Calu3 (cell line): ENCODE results near the gene ATP6V0B. TPM values are rescaled to one million over a fixed set of nuclear protein-coding genes. Genes with fewer than 3 reads are reported as not detected.

Source experiments
- BruUV-seq: library from RNA; stranded (reverse); fragments of 400-500 nt; replicated peaks from 2 replicates; lab custom pipeline; 2021; lab: Mats Ljungman, UMichigan
- CTCF ChIA-PET: fragments of 300-600 bp; sonication (Branson Sonifier 250); formaldehyde crosslinking; loops from one replicate; lab custom pipeline; 2022; ENCODE audit warnings: antibody characterized with exemption; lab: Charles Lee
- DNase-seq: peaks from one replicate; pipeline ENCODE4 v3.0.0; 2022
- H3K27ac Mint-ChIP-seq: one replicate; pipeline ENCODE4 v1.8.0; 2022; ENCODE audit warnings: mixed read lengths; ENCODE audit not compliant: unreplicated experiment
- H3K27me3 Mint-ChIP-seq: one replicate; pipeline ENCODE4 v1.8.0; 2022; ENCODE audit warnings: mixed read lengths; ENCODE audit not compliant: unreplicated experiment
- H3K36me3 Mint-ChIP-seq: one replicate; pipeline ENCODE4 v1.8.0; 2022; ENCODE audit warnings: mild to moderate bottlenecking, moderate library complexity, mixed read lengths; ENCODE audit not compliant: insufficient read depth, unreplicated experiment
- H3K4me1 Mint-ChIP-seq: one replicate; pipeline ENCODE4 v1.8.0; 2022; ENCODE audit warnings: mild to moderate bottlenecking, low read depth, mixed read lengths; ENCODE audit not compliant: unreplicated experiment
- H3K4me3 Mint-ChIP-seq: one replicate; pipeline ENCODE4 v1.8.0; 2022; ENCODE audit warnings: mild to moderate bottlenecking, low read depth, moderate library complexity, mixed read lengths; ENCODE audit not compliant: unreplicated experiment
- H3K9me3 Mint-ChIP-seq: one replicate; pipeline ENCODE4 v1.8.0; 2022; ENCODE audit warnings: low read depth, mixed read lengths; ENCODE audit not compliant: unreplicated experiment
- intact Hi-C: fragments of 100-400 bp; cut with micrococcal nuclease; formaldehyde crosslinking; loops from one replicate; pipeline ENCODE4 v1.10.0; 2022; ENCODE audit not compliant: unreplicated experiment
- total RNA-seq: library from RNA; stranded (reverse); gene quantifications from 2 replicates; pipeline ENCODE4 v1.2.3, GENCODE V29; 2022
- TF ChIP-seq, protein P1 (sequence below): fragments of 200-600 bp; IDR thresholded peaks from one replicate; pipeline ENCODE4 v1.8.0; 2022; ENCODE audit warnings: antibody characterized with exemption; ENCODE audit not compliant: unreplicated experiment

ATP6V0B gene
- total RNA-seq, 1 experiment from 2014 or later = 141 TPM

- CTCF ChIA-PET = interaction anchor here (0.8 kb wide), 1 partner anchor 46 kb away, joined by 3 read pairs; no protein-coding TSS in a partner anchor
- Mint-ChIP-seq H3K27me3 (no peaks in the 10 kb centered on the region), H3K9me3 (no peaks in the 10 kb centered on the region), H3K36me3 (peaks cover 26% of the 10 kb centered on the region), H3K27ac (no peak overlapping the region), H3K4me3 (no peak overlapping the region), H3K4me1 (no peaks in the 10 kb centered on the region)
- TF ChIP-seq, protein P1, sequence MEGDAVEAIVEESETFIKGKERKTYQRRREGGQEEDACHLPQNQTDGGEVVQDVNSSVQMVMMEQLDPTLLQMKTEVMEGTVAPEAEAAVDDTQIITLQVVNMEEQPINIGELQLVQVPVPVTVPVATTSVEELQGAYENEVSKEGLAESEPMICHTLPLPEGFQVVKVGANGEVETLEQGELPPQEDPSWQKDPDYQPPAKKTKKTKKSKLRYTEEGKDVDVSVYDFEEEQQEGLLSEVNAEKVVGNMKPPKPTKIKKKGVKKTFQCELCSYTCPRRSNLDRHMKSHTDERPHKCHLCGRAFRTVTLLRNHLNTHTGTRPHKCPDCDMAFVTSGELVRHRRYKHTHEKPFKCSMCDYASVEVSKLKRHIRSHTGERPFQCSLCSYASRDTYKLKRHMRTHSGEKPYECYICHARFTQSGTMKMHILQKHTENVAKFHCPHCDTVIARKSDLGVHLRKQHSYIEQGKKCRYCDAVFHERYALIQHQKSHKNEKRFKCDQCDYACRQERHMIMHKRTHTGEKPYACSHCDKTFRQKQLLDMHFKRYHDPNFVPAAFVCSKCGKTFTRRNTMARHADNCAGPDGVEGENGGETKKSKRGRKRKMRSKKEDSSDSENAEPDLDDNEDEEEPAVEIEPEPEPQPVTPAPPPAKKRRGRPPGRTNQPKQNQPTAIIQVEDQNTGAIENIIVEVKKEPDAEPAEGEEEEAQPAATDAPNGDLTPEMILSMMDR = peak; percentile 30
- no peak for DNase-seq
- no TSS peak for BruUV-seq
- intact Hi-C loops = no loop called here
Observed at GRCh38 chr1:44002606-44003157, 27.9 kb downstream of the ATP6V0B start.

GRCh38 chr1:44008259-44008658, 33.5 kb downstream of the ATP6V0B start:
- Mint-ChIP-seq H3K9me3 (no peaks in the 10 kb centered on the region), H3K36me3 (peaks cover 18% of the 10 kb centered on the region), H3K27me3 (no peaks in the 10 kb centered on the region), H3K4me1 (peaks cover 9% of the 10 kb centered on the region), H3K4me3 (no peak overlapping the region), H3K27ac (no peak overlapping the region)
- intact Hi-C loops = no loop called here
- CTCF ChIA-PET = interaction anchor here (0.8 kb wide), 1 partner anchor 638 kb away, joined by 7 read pairs; no protein-coding TSS in a partner anchor
- no peak for DNase-seq
- BruUV-seq = no TSS peak
- TF ChIP-seq, protein P1 = no peak

DNA sequence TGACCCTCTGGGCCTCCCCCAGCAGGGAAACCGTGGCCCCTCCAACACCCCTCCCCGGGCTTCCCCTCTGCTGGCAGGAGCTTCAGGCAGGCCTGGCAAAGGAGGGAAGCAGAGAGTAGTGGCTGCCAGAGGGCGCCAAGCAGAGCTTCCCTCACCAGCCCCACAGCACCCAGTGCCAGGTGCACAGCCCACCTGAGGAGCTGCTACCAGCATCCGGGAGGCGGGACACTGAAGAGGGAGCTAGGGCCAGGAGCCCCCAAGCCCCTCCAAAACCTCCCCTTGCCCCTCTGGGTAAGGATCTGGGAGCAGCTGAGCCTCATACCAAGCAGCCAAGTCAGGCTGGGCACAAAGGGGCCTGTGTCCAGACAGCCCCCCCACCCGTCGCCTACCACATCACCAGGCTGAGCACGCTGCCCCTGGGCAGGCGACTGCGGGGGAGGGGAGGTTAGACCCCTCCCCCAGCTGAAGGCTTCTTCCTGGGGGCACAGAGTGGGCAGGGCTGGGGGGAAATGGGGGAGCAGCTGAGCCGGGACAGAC, 36.2 kb downstream of the ATP6V0B start:
- Mint-ChIP-seq H3K4me3 (no peak overlapping the region), H3K27ac (no peak overlapping the region), H3K9me3 (no peaks in the 10 kb centered on the region), H3K36me3 (peaks cover 7% of the 10 kb centered on the region), H3K4me1 (peaks cover 9% of the 10 kb centered on the region), H3K27me3 (no peaks in the 10 kb centered on the region)
- TF ChIP-seq, protein P1 = no peak
- DNase-seq = no peak
- BruUV-seq = no TSS peak
- intact Hi-C loops = no loop called here
- CTCF ChIA-PET = interaction anchor here (0.5 to 1.9 kb wide), 4 partner anchors 20 to 248 kb away, joined by 3 to 5 read pairs (median 4); partner anchors contain the start of gene SLC6A9

GRCh38 chr1:44012404-44012803, 37.6 kb downstream of the ATP6V0B start:
- Mint-ChIP-seq H3K4me3 (peak overlapping the region; percentile 32), H3K27ac (no peak overlapping the region), H3K9me3 (no peaks in the 10 kb centered on the region), H3K4me1 (peaks cover 9% of the 10 kb centered on the region), H3K27me3 (no peaks in the 10 kb centered on the region), H3K36me3 (peaks cover 12% of the 10 kb centered on the region)
- peak; percentile 48 for DNase-seq
- BruUV-seq = no TSS peak
- intact Hi-C loops = loop anchor here (2.0 kb wide), 1 partner anchor 18 kb away; the partner anchor contains the start of gene SLC6A9
- TF ChIP-seq, protein P1 = no peak
- CTCF ChIA-PET = interaction anchor here (0.6 to 1.9 kb wide), 4 partner anchors 12 to 36 kb away, joined by 3 to 7 read pairs (median 4); no protein-coding TSS in a partner anchor
